Lung microvascular endothelial cell (primary cell): ENCODE results near the gene GTF2A2. TPM values are rescaled to one million over a fixed set of nuclear protein-coding genes. Genes with fewer than 3 reads are reported as not detected.
"Not testable (repeated sequence)": the region's sequence is repeated elsewhere in the genome, so short reads cannot be mapped to it uniquely, and the experiment has no call there.

Experiments used
- DNase-seq, 2 donors: peaks; one replicate each; pipeline versions ENCODE4 v3.0.0 to v3.0.0-alpha.2; 2010; ENCODE audit warnings: low read depth in 2 of 2
- total RNA-seq: library from RNA; depleted of rRNA; stranded (reverse); fragments of >200 nt; gene quantifications from 2 replicates; pipeline ENCODE4 v1.2.1, GENCODE V29; 2014

Gene GTF2A2, protein sequence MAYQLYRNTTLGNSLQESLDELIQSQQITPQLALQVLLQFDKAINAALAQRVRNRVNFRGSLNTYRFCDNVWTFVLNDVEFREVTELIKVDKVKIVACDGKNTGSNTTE
- total RNA-seq: 51.2 and 61.0 TPM in 2 replicates

DNA sequence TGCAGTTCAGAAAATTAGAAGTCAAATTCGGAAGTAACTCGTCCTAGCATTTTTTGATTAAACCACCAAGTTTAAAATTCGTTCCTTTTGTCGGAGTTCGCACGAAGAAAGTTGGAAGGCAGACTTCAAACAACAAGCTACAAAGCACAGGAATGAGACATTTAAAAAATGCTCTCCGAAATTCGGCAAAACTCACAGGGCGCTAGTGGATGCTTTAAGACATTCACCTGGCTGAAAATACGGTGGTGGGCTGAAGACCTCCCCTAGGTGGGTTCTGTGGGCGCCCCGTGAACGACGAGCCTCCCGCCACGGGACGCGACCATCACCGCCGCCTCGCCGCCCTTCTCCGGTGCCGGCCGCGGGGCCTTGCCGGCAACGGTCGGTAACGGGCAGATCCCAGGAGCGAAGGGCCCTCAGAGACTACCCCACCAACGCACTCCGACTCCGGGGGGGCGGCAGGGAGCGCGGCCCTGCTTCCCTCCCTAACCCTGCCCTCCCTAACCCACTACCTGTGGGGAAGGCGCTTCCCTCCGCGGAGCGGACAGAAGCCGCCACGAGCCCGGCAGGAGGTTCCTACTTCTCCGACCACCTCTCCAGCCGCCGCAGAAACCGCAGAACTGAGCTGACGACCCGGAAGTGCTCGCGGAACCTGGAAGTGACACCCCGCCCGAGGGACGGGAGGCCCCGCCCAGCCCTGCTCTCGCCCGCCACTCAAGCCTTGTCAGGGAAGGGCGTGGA lies at the start of gene GTF2A2:
Gene GTF2A2 (minus strand): TSS at position 619 of the 738 bp plus-strand sequence. CDS start 5,238 bp downstream, outside the sequence.
- DNase-seq: peak; percentile 94 to 95

DNA sequence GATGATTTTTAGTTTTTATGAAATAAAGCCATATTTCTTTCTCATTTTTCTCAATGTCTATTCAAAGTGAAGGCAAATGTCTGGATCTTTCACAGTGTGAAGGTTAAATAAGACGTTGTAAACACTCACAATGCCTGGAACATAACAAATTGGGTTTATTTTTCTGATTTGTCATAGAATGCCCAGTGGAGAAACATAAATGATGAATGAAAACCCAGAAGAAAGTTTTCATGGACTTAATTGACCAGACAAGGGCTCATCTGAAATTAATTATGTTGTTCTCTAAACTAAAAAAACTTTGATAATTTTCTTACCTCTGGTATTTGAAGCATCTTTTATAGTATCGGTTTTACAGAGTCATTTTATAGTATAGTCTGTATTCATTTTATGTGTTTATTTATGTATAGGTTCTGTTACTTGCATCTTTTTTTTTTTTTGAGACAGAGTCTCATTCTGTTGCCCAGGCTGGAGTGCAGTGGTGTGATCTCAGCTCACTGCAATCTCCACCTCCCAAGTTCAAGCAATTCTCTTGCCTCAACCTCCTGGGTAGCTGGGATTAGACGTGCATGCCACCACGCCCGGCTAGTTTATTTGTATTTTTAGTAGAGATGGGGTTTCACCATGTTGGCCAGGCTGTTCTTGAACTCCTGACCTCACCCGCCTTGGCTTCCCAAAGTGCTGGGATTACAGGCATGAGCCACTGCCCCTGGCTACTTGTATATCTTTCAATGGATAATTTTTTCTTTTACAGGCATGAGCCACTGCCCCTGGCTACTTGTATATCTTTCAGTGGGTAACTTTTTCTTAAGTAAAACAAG lies 46.9 kb upstream of the GTF2A2 start:
- no peak for DNase-seq

DNA sequence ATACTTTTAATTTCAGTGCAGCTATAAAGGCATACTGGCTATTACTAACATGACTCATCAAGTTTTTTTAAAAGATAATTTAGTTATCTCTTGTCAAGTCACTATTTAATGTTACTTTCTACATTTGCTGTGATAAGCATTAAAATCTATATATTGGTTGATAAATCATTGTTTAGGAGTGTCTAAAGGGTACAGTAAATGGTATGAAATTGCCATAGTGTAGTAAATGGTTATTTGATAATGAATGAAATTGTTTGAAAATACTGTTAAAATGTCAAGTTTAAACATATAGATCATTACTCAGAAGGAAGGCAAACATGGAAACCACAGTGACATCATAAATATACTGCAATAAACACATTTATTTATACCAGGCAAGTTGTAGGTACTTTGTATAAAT lies 45.0 kb upstream of the GTF2A2 start:
- no peak for DNase-seq

GRCh38 chr15:59701880-59702279 lies 44.6 kb upstream of the GTF2A2 start:
- no peak for DNase-seq

- peak; percentile 37 to 56 for DNase-seq
These were observed 42.6 kb upstream of the GTF2A2 start for GRCh38 chr15:59699810-59700431.

DNA sequence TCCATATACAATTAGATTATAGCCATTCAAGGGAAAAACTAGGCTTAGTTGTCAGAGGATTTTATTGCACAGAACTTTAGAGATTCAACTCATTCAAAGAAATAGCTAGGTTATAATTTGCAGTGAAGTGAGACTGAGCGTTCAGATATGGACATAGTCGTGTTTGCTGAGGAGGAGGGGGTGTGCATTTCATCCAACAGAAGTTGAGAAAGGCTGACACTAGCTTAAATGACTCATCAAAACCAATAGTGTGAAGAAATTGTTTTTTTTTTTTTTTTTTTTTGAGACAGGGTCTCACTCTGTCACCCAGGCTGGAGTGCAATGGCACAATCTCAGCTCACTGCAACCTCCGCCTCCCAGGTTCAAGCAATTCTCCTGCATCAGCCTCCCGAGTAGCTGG lies 40.8 kb upstream of the GTF2A2 start:
- not testable (repeated sequence) for DNase-seq

- no peak for DNase-seq
These were observed 39.0 kb upstream of the GTF2A2 start for GRCh38 chr15:59696332-59696731.

DNA sequence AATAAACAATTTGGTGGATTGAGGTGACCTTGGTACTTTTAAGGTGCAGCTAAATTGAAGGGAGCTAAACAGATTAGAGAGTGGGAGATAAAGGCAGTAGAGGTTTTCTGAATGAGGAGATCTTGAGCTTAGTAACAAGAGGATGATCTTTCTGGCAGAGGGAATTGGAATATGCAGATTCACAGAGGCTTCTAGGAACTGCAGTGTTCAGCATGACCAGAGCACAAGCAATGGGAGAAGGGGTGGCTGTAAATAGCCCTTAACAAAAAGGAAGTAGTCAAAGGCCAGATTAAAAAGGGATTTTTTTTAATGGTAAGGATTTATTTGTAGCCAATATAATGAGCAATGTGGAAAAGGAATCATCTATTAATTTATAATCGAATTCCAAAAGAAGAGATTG lies 37.5 kb upstream of the GTF2A2 start:
- no peak for DNase-seq

DNA sequence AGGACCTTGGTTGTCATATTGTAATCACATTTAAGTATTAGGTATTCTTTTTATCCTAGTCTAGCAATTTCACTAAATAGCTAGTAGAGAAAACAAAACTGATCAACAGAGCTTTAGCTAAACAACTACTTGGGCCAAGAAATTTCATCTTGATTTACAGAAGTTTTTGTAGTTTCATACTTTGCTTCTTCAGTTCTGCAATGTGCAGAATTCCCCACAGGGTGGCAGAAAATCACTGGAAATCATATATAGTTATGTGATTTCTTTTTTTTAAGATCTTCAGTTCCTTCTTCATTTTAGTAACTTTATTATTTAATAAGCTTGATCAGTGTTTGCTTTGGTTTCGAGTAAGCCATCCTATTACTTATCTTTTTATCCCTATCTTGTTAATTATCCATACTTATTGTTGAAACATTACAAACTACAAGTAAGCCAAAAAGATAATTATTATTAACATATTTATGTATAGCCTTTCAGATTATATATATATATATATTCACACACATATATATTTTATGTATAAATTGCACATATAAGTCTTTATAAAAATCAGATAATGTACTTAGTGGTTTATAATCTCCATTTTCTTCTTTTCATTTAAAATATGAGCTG lies 34.0 kb upstream of the GTF2A2 start:
- DNase-seq: peak; percentile 61 to 66

DNA sequence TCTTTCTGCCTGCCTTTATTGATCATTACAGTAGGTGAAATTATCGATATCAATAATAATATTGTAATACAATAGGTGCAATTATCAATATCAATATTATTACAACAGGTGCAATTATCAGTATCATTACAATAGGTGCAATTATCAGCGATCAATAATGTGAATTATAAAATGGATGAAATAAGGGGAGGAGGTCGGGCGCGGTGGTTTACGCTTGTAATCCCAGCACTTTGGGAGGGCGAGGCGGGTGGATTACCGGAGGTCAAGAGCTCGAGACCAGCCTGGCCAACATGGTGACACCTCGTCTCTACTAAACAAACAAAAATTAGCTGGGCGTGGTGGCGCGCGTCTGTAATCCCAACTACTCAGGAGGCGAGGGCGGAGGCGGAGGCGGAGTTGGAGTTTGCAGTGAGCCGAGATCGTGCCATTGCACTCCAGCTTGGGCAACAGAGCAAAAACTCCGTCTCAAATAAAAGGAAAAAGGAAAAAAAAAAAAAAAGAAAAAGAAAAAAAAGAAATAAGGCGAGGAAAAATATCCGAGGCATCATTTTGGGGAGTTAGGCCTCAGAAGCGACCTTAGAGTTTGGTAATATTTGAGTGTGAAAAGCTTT lies 32.4 kb upstream of the GTF2A2 start:
- peak; percentile 44 to 83 for DNase-seq

GRCh38 chr15:59688782-59689625 lies 31.7 kb upstream of the GTF2A2 start, which contains the start of gene BNIP2:
Gene BNIP2, minus strand, starts transcription at chr15:59689320. Its CDS starts 6,863 bp downstream, at chr15:59682457.
- peak; percentile 97 to 100 for DNase-seq

DNA sequence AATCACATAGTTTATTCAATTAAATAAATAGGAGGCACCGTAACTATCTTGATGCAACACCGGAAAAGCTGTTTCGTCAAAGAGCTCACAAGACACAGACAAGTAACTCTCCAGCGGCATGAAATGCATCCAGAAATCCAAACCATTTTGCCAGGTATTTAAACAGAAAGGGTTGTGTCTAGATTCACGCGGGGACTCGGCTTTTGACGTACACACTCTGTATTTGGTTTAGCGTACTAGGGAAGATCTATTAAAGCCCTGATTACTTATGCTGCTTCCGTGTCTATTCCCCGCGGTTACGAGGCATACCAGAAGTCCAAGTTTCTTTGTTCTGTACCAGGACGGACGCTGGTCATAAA lies 31.1 kb upstream of the GTF2A2 start:
- peak in 1 of 2 donors; percentile 79 for DNase-seq

GRCh38 chr15:59687836-59688235 lies 30.5 kb upstream of the GTF2A2 start:
- DNase-seq: peak; percentile 45 to 87

- DNase-seq: peak in 1 of 2 donors; percentile 13
These were observed 29.1 kb upstream of the GTF2A2 start for GRCh38 chr15:59686389-59686788.

- DNase-seq: peak in 1 of 2 donors; percentile 87
These were observed 28.5 kb upstream of the GTF2A2 start for GRCh38 chr15:59685737-59686297.

GRCh38 chr15:59680870-59681269 lies 23.6 kb upstream of the GTF2A2 start:
- DNase-seq: no peak

- no peak for DNase-seq
These were observed 23.0 kb upstream of the GTF2A2 start for GRCh38 chr15:59680346-59680745.

DNA sequence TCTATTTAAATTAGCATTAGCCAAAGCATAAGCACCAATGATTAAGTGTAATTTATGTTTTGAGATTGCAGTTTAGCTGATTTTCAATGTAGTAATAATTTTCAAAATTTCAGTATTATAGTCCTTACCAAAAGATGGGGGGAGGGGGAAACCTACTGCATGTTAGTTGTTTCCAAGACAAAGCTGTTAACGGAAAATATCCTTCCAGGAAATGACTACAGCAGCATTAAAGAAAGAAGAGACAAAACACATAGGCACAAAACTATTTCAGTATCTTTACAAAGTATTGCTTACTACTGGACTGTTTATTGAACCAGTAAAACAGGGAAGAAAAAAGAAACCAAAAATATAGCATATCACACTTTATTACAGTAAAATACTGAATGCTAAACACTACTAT lies 21.3 kb upstream of the GTF2A2 start:
- peak; percentile 59 to 86 for DNase-seq

- no peak for DNase-seq
These were observed 20.9 kb upstream of the GTF2A2 start for GRCh38 chr15:59678172-59678571.

DNA sequence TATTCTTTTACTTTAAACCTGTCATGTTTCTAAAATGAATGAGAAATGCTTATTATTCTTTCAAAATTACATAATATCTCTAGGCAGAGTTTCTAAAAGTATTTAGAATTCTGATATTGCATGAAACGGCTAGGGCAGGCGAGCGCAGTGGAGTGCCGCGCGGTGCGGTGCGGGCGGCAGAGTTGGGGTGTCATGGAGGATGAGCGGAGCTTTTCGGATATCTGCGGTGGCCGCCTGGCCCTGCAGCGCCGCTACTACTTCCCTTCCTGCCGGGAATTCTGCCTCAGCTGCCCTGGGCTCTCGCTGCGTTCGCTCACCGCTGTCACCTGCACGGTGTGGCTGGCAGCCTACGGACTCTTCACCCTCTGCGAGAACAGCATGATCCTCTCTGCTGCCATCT lies 19.2 kb upstream of the GTF2A2 start:
- DNase-seq: no peak
